HG02840 (cell line): ENCODE results near the gene PROCA1.
"Not testable (repeated sequence)": the region's sequence is repeated elsewhere in the genome, so short reads cannot be mapped to it uniquely, and the experiment has no call there.

Experiments
- ATAC-seq: cut with Tn5 transposase; IDR thresholded peaks from one replicate; pipeline ENCODE4 v1.9.1; 2021; ENCODE audit warnings: mild to moderate bottlenecking, moderate library complexity, moderate number of reproducible peaks; ENCODE audit not compliant: unreplicated experiment, low FRiP score

PROCA1 gene

GRCh38 chr17:28726627-28727491 is 15.2 kb upstream of the PROCA1 start:
- peak; percentile 35 for ATAC-seq

GRCh38 chr17:28726226-28726626 is 14.5 kb upstream of the PROCA1 start, which contains the start of gene TLCD1:
TSS of gene TLCD1 (minus strand) at chr17:28726233. CDS start at chr17:28726097, 136 bp downstream.
- peak; percentile 11 for ATAC-seq

GRCh38 chr17:28725660-28726225 is 14.1 kb upstream of the PROCA1 start:
- ATAC-seq = peak; percentile 1

- no peak for ATAC-seq
Observed at GRCh38 chr17:28725166-28725659, 13.5 kb upstream of the PROCA1 start.

GRCh38 chr17:28724500-28725165 is 12.9 kb upstream of the PROCA1 start:
- ATAC-seq = no peak

GRCh38 chr17:28723836-28724499 is 12.3 kb upstream of the PROCA1 start:
- ATAC-seq = not testable (repeated sequence)

GRCh38 chr17:28723159-28723835 is 11.6 kb upstream of the PROCA1 start:
- no peak for ATAC-seq

GRCh38 chr17:28722417-28723158 is 10.9 kb upstream of the PROCA1 start:
- no peak for ATAC-seq

GRCh38 chr17:28720997-28721329 is 9.3 kb upstream of the PROCA1 start:
- not testable (repeated sequence) for ATAC-seq

- ATAC-seq = no peak
Observed at GRCh38 chr17:28720247-28720996, 8.7 kb upstream of the PROCA1 start.

- ATAC-seq = no peak
Observed at GRCh38 chr17:28719021-28719433, 7.3 kb upstream of the PROCA1 start.

- no peak for ATAC-seq
Observed at GRCh38 chr17:28718333-28719020, 6.8 kb upstream of the PROCA1 start.

GRCh38 chr17:28717578-28718332 is 6.1 kb upstream of the PROCA1 start, which contains the start of gene RAB34:
TSS of gene RAB34 (minus strand) at chr17:28717868. CDS start at chr17:28717266, 602 bp downstream.
- no peak for ATAC-seq

- no peak for ATAC-seq
Observed at GRCh38 chr17:28716740-28717577, 5.3 kb upstream of the PROCA1 start.

GRCh38 chr17:28715217-28715616 is 3.5 kb upstream of the PROCA1 start:
- no peak for ATAC-seq

GRCh38 chr17:28714281-28714680 is 2.6 kb upstream of the PROCA1 start:
- no peak for ATAC-seq
